ENCODE results near the gene AGMO.

Gene AGMO

GRCh38 chr7:15561835-15562234 is at the start of gene AGMO:
Gene AGMO, minus strand, starts transcription at chr7:15562015.
- Histone ChIP-seq H3K27me3 (ENCODE audit: control insufficient read depth in 1 of 2, insufficient read depth in 2 of 2, low read length in 2 of 2) (peaks cover 0 to 7% of the 10 kb centered on the region in 2 donors), H3K4me1 (ENCODE audit: control insufficient read depth in 1 of 2, insufficient read depth in 2 of 2, low read length in 2 of 2) (peaks cover 0 to 5% of the 10 kb centered on the region in 2 donors), H3K36me3 (ENCODE audit: control insufficient read depth in 1 of 2, insufficient read depth in 2 of 2, low read length in 2 of 2) (no peaks in the 10 kb centered on the region), H3K27ac (ENCODE audit: low read depth, low read length) (no peak within 1 kb of the TSS), H3K4me3 (ENCODE audit: low read depth in 1 of 2, low read length in 2 of 2) (peak within 1 kb of the TSS; percentile 64 to 67), H3K9ac (ENCODE audit: low read depth in 1 of 2, low read length in 2 of 2) (peak within 1 kb of the TSS; percentile 40 to 66), H3K9me3 (ENCODE audit: control insufficient read depth in 1 of 2, low read length in 2 of 2) (no peaks in the 10 kb centered on the region)

DNA sequence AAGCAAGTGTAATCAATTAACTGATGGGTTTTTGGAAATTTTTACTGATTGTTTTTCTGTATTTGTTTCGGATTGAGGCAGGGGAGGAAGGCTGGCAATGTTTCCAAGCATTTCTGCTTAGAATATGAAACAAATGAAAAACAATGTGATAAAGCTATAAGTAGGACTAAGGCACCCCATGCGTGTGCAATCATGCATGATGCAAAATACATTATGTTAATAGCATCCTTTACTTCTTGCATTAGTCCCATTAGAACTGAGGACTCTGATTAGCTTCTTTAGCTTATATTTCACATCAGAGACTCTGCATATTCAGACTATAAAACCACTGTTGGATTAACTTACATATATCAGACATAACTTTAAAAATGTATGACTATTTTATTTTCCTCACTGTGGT is 48.7 kb upstream of the AGMO start:
- Histone ChIP-seq H3K27ac (ENCODE audit: low read depth, low read length) (no peak overlapping the region), H3K27me3 (ENCODE audit: control insufficient read depth in 1 of 2, insufficient read depth in 2 of 2, low read length in 2 of 2) (no peaks in the 10 kb centered on the region), H3K9ac (ENCODE audit: low read depth in 1 of 2, low read length in 2 of 2) (no peak overlapping the region), H3K4me1 (ENCODE audit: control insufficient read depth in 1 of 2, insufficient read depth in 2 of 2, low read length in 2 of 2) (no peaks in the 10 kb centered on the region), H3K36me3 (ENCODE audit: control insufficient read depth in 1 of 2, insufficient read depth in 2 of 2, low read length in 2 of 2) (no peaks in the 10 kb centered on the region), H3K9me3 (ENCODE audit: control insufficient read depth in 1 of 2, low read length in 2 of 2) (no peaks in the 10 kb centered on the region), H3K4me3 (ENCODE audit: low read depth in 1 of 2, low read length in 2 of 2) (no peak overlapping the region)

- Histone ChIP-seq H3K27ac (ENCODE audit: low read depth, low read length) (no peak overlapping the region), H3K4me1 (ENCODE audit: control insufficient read depth in 1 of 2, insufficient read depth in 2 of 2, low read length in 2 of 2) (no peaks in the 10 kb centered on the region), H3K9me3 (ENCODE audit: control insufficient read depth in 1 of 2, low read length in 2 of 2) (no peaks in the 10 kb centered on the region), H3K4me3 (ENCODE audit: low read depth in 1 of 2, low read length in 2 of 2) (no peak overlapping the region), H3K27me3 (ENCODE audit: control insufficient read depth in 1 of 2, insufficient read depth in 2 of 2, low read length in 2 of 2) (no peaks in the 10 kb centered on the region), H3K9ac (ENCODE audit: low read depth in 1 of 2, low read length in 2 of 2) (no peak overlapping the region), H3K36me3 (ENCODE audit: control insufficient read depth in 1 of 2, insufficient read depth in 2 of 2, low read length in 2 of 2) (no peaks in the 10 kb centered on the region)
These were observed 47.5 kb upstream of the AGMO start for GRCh38 chr7:15609287-15609686.

DNA sequence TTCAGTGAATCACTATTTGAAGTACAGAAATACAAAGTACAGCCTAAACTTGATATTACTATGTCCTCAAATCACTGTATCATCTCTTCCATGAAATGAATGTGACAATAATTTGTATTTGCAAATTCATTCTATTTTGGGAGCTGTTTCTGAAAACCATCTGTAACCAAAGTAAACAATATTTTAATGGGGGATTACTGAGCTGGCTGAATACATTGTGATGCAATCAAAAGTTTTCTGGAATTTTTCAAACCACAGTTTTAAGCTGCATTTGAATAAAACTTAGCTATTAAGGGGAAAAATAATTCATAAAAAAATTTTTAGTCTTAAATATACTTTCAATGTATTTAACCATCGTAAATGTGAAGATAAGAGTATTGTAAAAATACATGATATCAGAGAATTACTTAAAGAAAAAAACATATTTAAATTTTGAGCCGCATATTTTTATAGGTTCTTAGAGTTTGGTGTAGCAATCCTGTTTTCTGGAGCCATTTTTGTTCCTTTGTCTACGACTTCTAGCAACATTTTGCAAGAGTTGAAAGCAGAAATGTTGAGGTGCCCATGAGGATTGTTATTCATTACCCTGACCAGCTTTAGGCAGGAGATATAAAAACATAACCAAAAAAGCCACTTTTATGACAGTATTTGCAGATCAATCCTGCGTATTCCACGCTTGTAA is 45.9 kb upstream of the AGMO start:
- no peaks in the 10 kb centered on the region for H3K9me3 ChIP-seq (ENCODE audit: control insufficient read depth in 1 of 2, low read length in 2 of 2)
- no peaks in the 10 kb centered on the region for H3K4me1 ChIP-seq (ENCODE audit: control insufficient read depth in 1 of 2, insufficient read depth in 2 of 2, low read length in 2 of 2)
- H3K27me3 ChIP-seq (ENCODE audit: control insufficient read depth in 1 of 2, insufficient read depth in 2 of 2, low read length in 2 of 2) = no peaks in the 10 kb centered on the region
- no peak overlapping the region for H3K27ac ChIP-seq (ENCODE audit: low read depth, low read length)
- no peak overlapping the region for H3K9ac ChIP-seq (ENCODE audit: low read depth in 1 of 2, low read length in 2 of 2)
- no peaks in the 10 kb centered on the region for H3K36me3 ChIP-seq (ENCODE audit: control insufficient read depth in 1 of 2, insufficient read depth in 2 of 2, low read length in 2 of 2)
- H3K4me3 ChIP-seq (ENCODE audit: low read depth in 1 of 2, low read length in 2 of 2) = no peak overlapping the region

DNA sequence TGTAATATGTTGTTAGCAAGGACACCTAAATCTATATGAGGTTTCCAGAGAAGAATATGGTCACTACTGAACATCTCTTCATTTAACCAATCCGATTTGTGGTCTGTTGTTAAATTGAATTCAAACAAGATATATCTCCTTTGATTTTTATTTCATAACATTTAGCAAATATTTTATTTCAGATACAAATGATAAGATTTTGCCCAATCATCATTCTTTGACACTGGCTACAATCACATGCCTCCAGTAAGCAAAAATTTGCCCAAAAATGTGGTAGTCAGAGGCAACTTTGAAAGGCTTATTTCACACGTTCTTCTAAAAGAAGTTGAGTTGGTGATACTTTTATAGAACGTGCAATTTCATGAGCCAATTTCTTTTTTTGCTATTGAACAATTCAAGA is 44.7 kb upstream of the AGMO start:
- H3K27ac ChIP-seq (ENCODE audit: low read depth, low read length) = no peak overlapping the region
- no peaks in the 10 kb centered on the region for H3K27me3 ChIP-seq (ENCODE audit: control insufficient read depth in 1 of 2, insufficient read depth in 2 of 2, low read length in 2 of 2)
- no peak overlapping the region for H3K4me3 ChIP-seq (ENCODE audit: low read depth in 1 of 2, low read length in 2 of 2)
- no peaks in the 10 kb centered on the region for H3K4me1 ChIP-seq (ENCODE audit: control insufficient read depth in 1 of 2, insufficient read depth in 2 of 2, low read length in 2 of 2)
- H3K9ac ChIP-seq (ENCODE audit: low read depth in 1 of 2, low read length in 2 of 2) = no peak overlapping the region
- H3K36me3 ChIP-seq (ENCODE audit: control insufficient read depth in 1 of 2, insufficient read depth in 2 of 2, low read length in 2 of 2) = no peaks in the 10 kb centered on the region
- no peaks in the 10 kb centered on the region for H3K9me3 ChIP-seq (ENCODE audit: control insufficient read depth in 1 of 2, low read length in 2 of 2)

DNA sequence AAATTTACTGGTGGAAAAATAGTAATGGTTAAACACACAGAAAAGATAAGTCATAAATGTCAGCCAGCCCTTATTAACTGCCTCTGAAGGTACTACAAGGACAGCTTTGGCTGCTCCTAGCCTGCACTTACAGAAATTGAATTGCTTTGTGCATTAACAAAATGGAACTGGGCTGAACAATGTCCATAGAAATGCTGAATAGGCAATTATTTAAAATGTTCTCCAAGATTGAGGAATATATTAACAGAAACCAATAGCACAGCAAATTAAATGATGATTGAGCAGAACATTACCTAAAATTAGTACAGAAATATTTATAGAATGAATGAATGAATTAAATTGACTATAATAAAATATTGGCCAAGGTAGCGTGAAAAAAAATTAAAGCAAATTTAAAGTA is 42.4 kb upstream of the AGMO start:
- H3K4me3 ChIP-seq (ENCODE audit: low read depth in 1 of 2, low read length in 2 of 2) = no peak overlapping the region
- H3K36me3 ChIP-seq (ENCODE audit: control insufficient read depth in 1 of 2, insufficient read depth in 2 of 2, low read length in 2 of 2) = no peaks in the 10 kb centered on the region
- no peaks in the 10 kb centered on the region for H3K4me1 ChIP-seq (ENCODE audit: control insufficient read depth in 1 of 2, insufficient read depth in 2 of 2, low read length in 2 of 2)
- no peak overlapping the region for H3K9ac ChIP-seq (ENCODE audit: low read depth in 1 of 2, low read length in 2 of 2)
- peaks cover 3% of the 10 kb centered on the region in 2 donors for H3K9me3 ChIP-seq (ENCODE audit: control insufficient read depth in 1 of 2, low read length in 2 of 2)
- no peak overlapping the region for H3K27ac ChIP-seq (ENCODE audit: low read depth, low read length)
- no peaks in the 10 kb centered on the region for H3K27me3 ChIP-seq (ENCODE audit: control insufficient read depth in 1 of 2, insufficient read depth in 2 of 2, low read length in 2 of 2)

- H3K9me3 ChIP-seq (ENCODE audit: control insufficient read depth in 1 of 2, low read length in 2 of 2) = peaks cover 3 to 4% of the 10 kb centered on the region in 2 donors
- no peaks in the 10 kb centered on the region for H3K27me3 ChIP-seq (ENCODE audit: control insufficient read depth in 1 of 2, insufficient read depth in 2 of 2, low read length in 2 of 2)
- no peak overlapping the region for H3K27ac ChIP-seq (ENCODE audit: low read depth, low read length)
- no peak overlapping the region for H3K4me3 ChIP-seq (ENCODE audit: low read depth in 1 of 2, low read length in 2 of 2)
- no peaks in the 10 kb centered on the region for H3K36me3 ChIP-seq (ENCODE audit: control insufficient read depth in 1 of 2, insufficient read depth in 2 of 2, low read length in 2 of 2)
- no peak overlapping the region for H3K9ac ChIP-seq (ENCODE audit: low read depth in 1 of 2, low read length in 2 of 2)
- no peaks in the 10 kb centered on the region for H3K4me1 ChIP-seq (ENCODE audit: control insufficient read depth in 1 of 2, insufficient read depth in 2 of 2, low read length in 2 of 2)
These were observed 41.3 kb upstream of the AGMO start for GRCh38 chr7:15603124-15603523.

- Histone ChIP-seq H3K9me3 (ENCODE audit: control insufficient read depth in 1 of 2, low read length in 2 of 2) (peaks cover 3 to 4% of the 10 kb centered on the region in 2 donors), H3K4me1 (ENCODE audit: control insufficient read depth in 1 of 2, insufficient read depth in 2 of 2, low read length in 2 of 2) (no peaks in the 10 kb centered on the region), H3K9ac (ENCODE audit: low read depth in 1 of 2, low read length in 2 of 2) (no peak overlapping the region), H3K36me3 (ENCODE audit: control insufficient read depth in 1 of 2, insufficient read depth in 2 of 2, low read length in 2 of 2) (no peaks in the 10 kb centered on the region), H3K27me3 (ENCODE audit: control insufficient read depth in 1 of 2, insufficient read depth in 2 of 2, low read length in 2 of 2) (no peaks in the 10 kb centered on the region), H3K27ac (ENCODE audit: low read depth, low read length) (no peak overlapping the region), H3K4me3 (ENCODE audit: low read depth in 1 of 2, low read length in 2 of 2) (no peak overlapping the region)
These were observed 40.4 kb upstream of the AGMO start for GRCh38 chr7:15602236-15602635.

- peaks cover 3 to 4% of the 10 kb centered on the region in 2 donors for H3K9me3 ChIP-seq (ENCODE audit: control insufficient read depth in 1 of 2, low read length in 2 of 2)
- no peak overlapping the region for H3K4me3 ChIP-seq (ENCODE audit: low read depth in 1 of 2, low read length in 2 of 2)
- no peak overlapping the region for H3K9ac ChIP-seq (ENCODE audit: low read depth in 1 of 2, low read length in 2 of 2)
- H3K4me1 ChIP-seq (ENCODE audit: control insufficient read depth in 1 of 2, insufficient read depth in 2 of 2, low read length in 2 of 2) = no peaks in the 10 kb centered on the region
- no peaks in the 10 kb centered on the region for H3K36me3 ChIP-seq (ENCODE audit: control insufficient read depth in 1 of 2, insufficient read depth in 2 of 2, low read length in 2 of 2)
- H3K27me3 ChIP-seq (ENCODE audit: control insufficient read depth in 1 of 2, insufficient read depth in 2 of 2, low read length in 2 of 2) = no peaks in the 10 kb centered on the region
- no peak overlapping the region for H3K27ac ChIP-seq (ENCODE audit: low read depth, low read length)
These were observed 39.4 kb upstream of the AGMO start for GRCh38 chr7:15601175-15601574.

- H3K4me1 ChIP-seq (ENCODE audit: control insufficient read depth in 1 of 2, insufficient read depth in 2 of 2, low read length in 2 of 2) = no peaks in the 10 kb centered on the region
- peaks cover 3 to 4% of the 10 kb centered on the region in 2 donors for H3K9me3 ChIP-seq (ENCODE audit: control insufficient read depth in 1 of 2, low read length in 2 of 2)
- no peak overlapping the region for H3K4me3 ChIP-seq (ENCODE audit: low read depth in 1 of 2, low read length in 2 of 2)
- no peaks in the 10 kb centered on the region for H3K36me3 ChIP-seq (ENCODE audit: control insufficient read depth in 1 of 2, insufficient read depth in 2 of 2, low read length in 2 of 2)
- H3K27me3 ChIP-seq (ENCODE audit: control insufficient read depth in 1 of 2, insufficient read depth in 2 of 2, low read length in 2 of 2) = no peaks in the 10 kb centered on the region
- H3K27ac ChIP-seq (ENCODE audit: low read depth, low read length) = no peak overlapping the region
- no peak overlapping the region for H3K9ac ChIP-seq (ENCODE audit: low read depth in 1 of 2, low read length in 2 of 2)
These were observed 38.5 kb upstream of the AGMO start for GRCh38 chr7:15600298-15600697.
